Glutamatergic neuron (in vitro differentiated cells): ENCODE data around the gene AMPD1. TPM values are rescaled to one million over a fixed set of nuclear protein-coding genes. Genes with fewer than 3 reads are reported as not detected.

Source experiments
- DNase-seq: peaks from one replicate; pipeline ENCODE4 v3.0.0; 2022
- H3K27ac Mint-ChIP-seq: one replicate; pipeline ENCODE4 v1.8.0; 2020; ENCODE audit warnings: mild to moderate bottlenecking, mixed read lengths, inconsistent platforms; ENCODE audit not compliant: unreplicated experiment
- H3K27me3 Mint-ChIP-seq: one replicate; pipeline ENCODE4 v1.8.0; 2020; ENCODE audit warnings: mild to moderate bottlenecking, moderate library complexity, mixed read lengths, inconsistent platforms; ENCODE audit not compliant: unreplicated experiment
- H3K36me3 Mint-ChIP-seq: one replicate; pipeline ENCODE4 v1.8.0; 2020; ENCODE audit warnings: mild to moderate bottlenecking, mixed read lengths, inconsistent platforms; ENCODE audit not compliant: unreplicated experiment
- H3K4me1 Mint-ChIP-seq: one replicate; pipeline ENCODE4 v1.8.0; 2020; ENCODE audit warnings: mild to moderate bottlenecking, low read depth, mixed read lengths, inconsistent platforms; ENCODE audit not compliant: unreplicated experiment
- H3K4me3 Mint-ChIP-seq: one replicate; pipeline ENCODE4 v1.8.0; 2020; ENCODE audit warnings: mild to moderate bottlenecking, mixed read lengths, inconsistent platforms; ENCODE audit not compliant: unreplicated experiment
- H3K9me3 Mint-ChIP-seq: one replicate; pipeline ENCODE4 v1.8.0; 2020; ENCODE audit warnings: mild to moderate bottlenecking, moderate library complexity, mixed read lengths, inconsistent platforms; ENCODE audit not compliant: unreplicated experiment
- CTCF ChIP-seq: fragments of 200-600 bp; sonication (generic); IDR thresholded peaks from one replicate; pipeline ENCODE4 v1.5.0; 2021; ENCODE audit not compliant: partially characterized antibody, unreplicated experiment
- total RNA-seq: library from RNA; stranded (reverse); fragmentation: NEBNext Ultra II Directional; extraction: Animal tissue kit (Norgen Biotek cat#: 25700); gene quantifications from one replicate; pipeline ENCODE4 v1.2.1, GENCODE V29; 2021; ENCODE audit not compliant: unreplicated experiment

Gene AMPD1
- total RNA-seq, 1 donor from 2014 or later: not detected

- H3K4me3 Mint-ChIP-seq: no peak overlapping the region
- no peak for TF ChIP-seq CTCF
- peaks cover 2% of the 10 kb centered on the region for H3K27me3 Mint-ChIP-seq
- no peak overlapping the region for H3K27ac Mint-ChIP-seq
- H3K36me3 Mint-ChIP-seq: no peaks in the 10 kb centered on the region
- H3K9me3 Mint-ChIP-seq: peaks cover 2% of the 10 kb centered on the region
- DNase-seq: no peak
- no peaks in the 10 kb centered on the region for H3K4me1 Mint-ChIP-seq
Measured at GRCh38 chr1:114692947-114693346, 2.4 kb downstream of the AMPD1 start.

GRCh38 chr1:114691061-114691460 lies 4.3 kb downstream of the AMPD1 start:
- Mint-ChIP-seq H3K4me3 (no peak overlapping the region), H3K27me3 (peaks cover 2% of the 10 kb centered on the region), H3K4me1 (no peaks in the 10 kb centered on the region), H3K27ac (no peak overlapping the region), H3K9me3 (peaks cover 2% of the 10 kb centered on the region), H3K36me3 (no peaks in the 10 kb centered on the region)
- no peak for DNase-seq
- TF ChIP-seq CTCF: no peak

GRCh38 chr1:114690148-114690547 lies 5.2 kb downstream of the AMPD1 start:
- Mint-ChIP-seq H3K27ac (no peak overlapping the region), H3K9me3 (peaks cover 2% of the 10 kb centered on the region), H3K27me3 (peaks cover 2% of the 10 kb centered on the region), H3K4me3 (no peak overlapping the region), H3K4me1 (no peaks in the 10 kb centered on the region), H3K36me3 (no peaks in the 10 kb centered on the region)
- TF ChIP-seq CTCF: no peak
- no peak for DNase-seq

GRCh38 chr1:114688526-114688925 lies 6.8 kb downstream of the AMPD1 start:
- no peak for TF ChIP-seq CTCF
- Mint-ChIP-seq H3K4me1 (no peaks in the 10 kb centered on the region), H3K9me3 (peaks cover 2% of the 10 kb centered on the region), H3K4me3 (no peak overlapping the region), H3K36me3 (no peaks in the 10 kb centered on the region), H3K27me3 (peaks cover 2% of the 10 kb centered on the region), H3K27ac (no peak overlapping the region)
- no peak for DNase-seq

- H3K4me1 Mint-ChIP-seq: no peaks in the 10 kb centered on the region
- no peak overlapping the region for H3K27ac Mint-ChIP-seq
- H3K4me3 Mint-ChIP-seq: no peak overlapping the region
- H3K36me3 Mint-ChIP-seq: no peaks in the 10 kb centered on the region
- no peaks in the 10 kb centered on the region for H3K27me3 Mint-ChIP-seq
- H3K9me3 Mint-ChIP-seq: no peaks in the 10 kb centered on the region
- TF ChIP-seq CTCF: no peak
- no peak for DNase-seq
Measured at GRCh38 chr1:114685851-114686250, 9.5 kb downstream of the AMPD1 start.
